ENCODE data around the gene SLC4A1.

DNA sequence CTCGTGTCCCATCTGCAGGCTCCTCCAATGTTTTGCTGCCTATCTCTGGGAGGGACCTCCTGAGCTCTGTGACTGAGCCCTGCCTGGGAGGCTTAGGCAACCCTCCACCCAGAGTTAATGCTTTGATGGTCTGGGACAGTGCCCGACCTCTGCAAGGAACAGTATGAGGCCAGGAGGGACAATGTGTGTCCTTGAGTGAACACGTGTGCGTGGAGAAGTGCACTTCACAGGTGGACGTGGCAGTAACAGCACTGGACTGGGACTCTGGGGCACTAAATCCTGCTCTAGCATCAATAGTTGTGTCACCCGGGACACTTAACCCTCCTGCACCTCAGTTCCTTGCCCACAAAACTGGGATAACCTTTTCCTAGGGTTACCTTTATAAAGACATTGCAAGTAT lies 53.0 kb downstream of the SLC4A1 start:
- TF ChIP-seq POLR2A (IDR thresholded peaks at IDR 0.05) = no peak
- TF ChIP-seq, protein P1, sequence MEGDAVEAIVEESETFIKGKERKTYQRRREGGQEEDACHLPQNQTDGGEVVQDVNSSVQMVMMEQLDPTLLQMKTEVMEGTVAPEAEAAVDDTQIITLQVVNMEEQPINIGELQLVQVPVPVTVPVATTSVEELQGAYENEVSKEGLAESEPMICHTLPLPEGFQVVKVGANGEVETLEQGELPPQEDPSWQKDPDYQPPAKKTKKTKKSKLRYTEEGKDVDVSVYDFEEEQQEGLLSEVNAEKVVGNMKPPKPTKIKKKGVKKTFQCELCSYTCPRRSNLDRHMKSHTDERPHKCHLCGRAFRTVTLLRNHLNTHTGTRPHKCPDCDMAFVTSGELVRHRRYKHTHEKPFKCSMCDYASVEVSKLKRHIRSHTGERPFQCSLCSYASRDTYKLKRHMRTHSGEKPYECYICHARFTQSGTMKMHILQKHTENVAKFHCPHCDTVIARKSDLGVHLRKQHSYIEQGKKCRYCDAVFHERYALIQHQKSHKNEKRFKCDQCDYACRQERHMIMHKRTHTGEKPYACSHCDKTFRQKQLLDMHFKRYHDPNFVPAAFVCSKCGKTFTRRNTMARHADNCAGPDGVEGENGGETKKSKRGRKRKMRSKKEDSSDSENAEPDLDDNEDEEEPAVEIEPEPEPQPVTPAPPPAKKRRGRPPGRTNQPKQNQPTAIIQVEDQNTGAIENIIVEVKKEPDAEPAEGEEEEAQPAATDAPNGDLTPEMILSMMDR (IDR thresholded peaks at IDR 0.05) = no peak

All from upper lobe of left lung (tissue), 4 donors.